HG03045 (cell line): ENCODE measurements around the gene RAB8B.
"Not testable (repeated sequence)": the region's sequence is repeated elsewhere in the genome, so short reads cannot be mapped to it uniquely, and the experiment has no call there.

Experiments used
- ATAC-seq: cut with Tn5 transposase; IDR thresholded peaks from one replicate; pipeline ENCODE4 v1.9.1; 2021; ENCODE audit warnings: mild to moderate bottlenecking, moderate library complexity; ENCODE audit not compliant: unreplicated experiment

RAB8B gene

GRCh38 chr15:63203451-63204090 is 14.2 kb downstream of the RAB8B start:
- no peak for ATAC-seq

- ATAC-seq = no peak
Measured at GRCh38 chr15:63206079-63206478, 16.7 kb downstream of the RAB8B start.

GRCh38 chr15:63208824-63209223 is 19.4 kb downstream of the RAB8B start:
- not testable (repeated sequence) for ATAC-seq

GRCh38 chr15:63210151-63211091 is 21.0 kb downstream of the RAB8B start:
- no peak for ATAC-seq

GRCh38 chr15:63211092-63211490 is 21.7 kb downstream of the RAB8B start:
- no peak for ATAC-seq

GRCh38 chr15:63211549-63211948 is 22.1 kb downstream of the RAB8B start:
- ATAC-seq = no peak

GRCh38 chr15:63212050-63213004 is 22.9 kb downstream of the RAB8B start:
- ATAC-seq = no peak

GRCh38 chr15:63218100-63218808 is 28.8 kb downstream of the RAB8B start:
- no peak for ATAC-seq

GRCh38 chr15:63219196-63219710 is 29.8 kb downstream of the RAB8B start:
- ATAC-seq = no peak

GRCh38 chr15:63221346-63221745 is 31.9 kb downstream of the RAB8B start:
- no peak for ATAC-seq

- no peak for ATAC-seq
Measured at GRCh38 chr15:63223463-63223862, 34.1 kb downstream of the RAB8B start.

- ATAC-seq = no peak
Measured at GRCh38 chr15:63225381-63225780, 36.0 kb downstream of the RAB8B start.

GRCh38 chr15:63226155-63226883 is 36.9 kb downstream of the RAB8B start:
- no peak for ATAC-seq

GRCh38 chr15:63226966-63227401 is 37.6 kb downstream of the RAB8B start:
- no peak for ATAC-seq

GRCh38 chr15:63227689-63228088 is 38.3 kb downstream of the RAB8B start:
- ATAC-seq = no peak

- no peak for ATAC-seq
Measured at GRCh38 chr15:63231206-63231605, 41.8 kb downstream of the RAB8B start.

GRCh38 chr15:63231706-63232105 is 42.3 kb downstream of the RAB8B start:
- no peak for ATAC-seq

- no peak for ATAC-seq
Measured at GRCh38 chr15:63232405-63232804, 43.0 kb downstream of the RAB8B start.

GRCh38 chr15:63232943-63233342 is 43.5 kb downstream of the RAB8B start:
- ATAC-seq = no peak
